ENCODE measurements around the gene EMC10. TPM values are rescaled to one million over a fixed set of nuclear protein-coding genes. Genes with fewer than 3 reads are reported as not detected.

EMC10 gene
- total and polyA plus RNA-seq, 12 donors: 39.4 to 216 (median 123) TPM

DNA sequence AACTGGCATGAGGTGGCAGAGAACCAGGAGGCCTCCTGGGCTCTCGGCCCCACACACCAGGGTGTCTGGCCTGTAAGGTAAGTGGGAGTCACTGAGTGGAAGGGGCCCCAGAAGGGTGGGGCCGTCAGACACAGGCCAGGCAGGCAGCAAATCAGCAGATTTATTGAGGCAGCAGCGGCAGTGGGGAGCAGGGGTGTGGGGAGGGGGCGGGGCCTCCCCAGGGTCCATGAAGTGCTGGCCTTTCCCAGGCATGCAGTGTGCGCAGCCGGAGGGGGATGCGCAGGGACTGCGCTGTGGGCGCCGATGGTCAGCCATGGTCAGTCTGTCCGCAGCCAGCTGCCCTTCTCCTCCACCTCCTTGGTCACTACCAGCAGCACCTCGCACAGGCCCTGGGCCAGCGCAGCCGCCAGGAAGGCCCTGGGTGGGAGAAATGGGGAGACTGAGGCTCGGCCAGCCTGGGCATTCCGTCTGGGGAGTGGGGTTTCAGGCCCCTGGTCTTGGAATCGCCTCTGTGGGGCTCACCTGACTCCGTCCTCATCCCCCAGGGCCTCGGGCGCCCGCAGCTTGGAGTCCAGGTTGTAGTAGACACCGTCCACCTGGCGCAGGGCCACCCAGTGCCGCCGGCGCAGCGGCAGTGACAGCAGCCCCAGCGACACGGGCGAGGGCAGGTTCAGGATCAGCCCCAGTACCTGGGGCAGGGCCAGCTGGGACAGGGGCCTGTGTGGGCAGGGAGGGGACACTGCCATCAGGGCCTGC lies 29.7 kb downstream of the EMC10 start:
- no peaks in the 10 kb centered on the region for H3K9me3 ChIP-seq (replicated peaks in 1 of 3)
- intact Hi-C loops (cut with DNase I): no loop called here
- DNase-seq: no peak
- H3K4me3 ChIP-seq: no peak overlapping the region
- peaks cover 8% of the 10 kb centered on the region in 2 donors for H3K4me1 ChIP-seq (replicated peaks in 1 of 2)
- no peaks in the 10 kb centered on the region for H3K27me3 ChIP-seq
- 90 to 95% (median 94%) methylated on average over 7 to 30 of the region's 30 CpGs for WGBS, 4 donors
- no peak for TF ChIP-seq POLR2A (IDR thresholded peaks at IDR 0.05)
- TF ChIP-seq, protein P1, sequence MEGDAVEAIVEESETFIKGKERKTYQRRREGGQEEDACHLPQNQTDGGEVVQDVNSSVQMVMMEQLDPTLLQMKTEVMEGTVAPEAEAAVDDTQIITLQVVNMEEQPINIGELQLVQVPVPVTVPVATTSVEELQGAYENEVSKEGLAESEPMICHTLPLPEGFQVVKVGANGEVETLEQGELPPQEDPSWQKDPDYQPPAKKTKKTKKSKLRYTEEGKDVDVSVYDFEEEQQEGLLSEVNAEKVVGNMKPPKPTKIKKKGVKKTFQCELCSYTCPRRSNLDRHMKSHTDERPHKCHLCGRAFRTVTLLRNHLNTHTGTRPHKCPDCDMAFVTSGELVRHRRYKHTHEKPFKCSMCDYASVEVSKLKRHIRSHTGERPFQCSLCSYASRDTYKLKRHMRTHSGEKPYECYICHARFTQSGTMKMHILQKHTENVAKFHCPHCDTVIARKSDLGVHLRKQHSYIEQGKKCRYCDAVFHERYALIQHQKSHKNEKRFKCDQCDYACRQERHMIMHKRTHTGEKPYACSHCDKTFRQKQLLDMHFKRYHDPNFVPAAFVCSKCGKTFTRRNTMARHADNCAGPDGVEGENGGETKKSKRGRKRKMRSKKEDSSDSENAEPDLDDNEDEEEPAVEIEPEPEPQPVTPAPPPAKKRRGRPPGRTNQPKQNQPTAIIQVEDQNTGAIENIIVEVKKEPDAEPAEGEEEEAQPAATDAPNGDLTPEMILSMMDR (IDR thresholded peaks at IDR 0.05): no peak
- H3K27ac ChIP-seq: no peak overlapping the region
- no peaks in the 10 kb centered on the region for H3K36me3 ChIP-seq (replicated peaks in 1 of 2)

DNA sequence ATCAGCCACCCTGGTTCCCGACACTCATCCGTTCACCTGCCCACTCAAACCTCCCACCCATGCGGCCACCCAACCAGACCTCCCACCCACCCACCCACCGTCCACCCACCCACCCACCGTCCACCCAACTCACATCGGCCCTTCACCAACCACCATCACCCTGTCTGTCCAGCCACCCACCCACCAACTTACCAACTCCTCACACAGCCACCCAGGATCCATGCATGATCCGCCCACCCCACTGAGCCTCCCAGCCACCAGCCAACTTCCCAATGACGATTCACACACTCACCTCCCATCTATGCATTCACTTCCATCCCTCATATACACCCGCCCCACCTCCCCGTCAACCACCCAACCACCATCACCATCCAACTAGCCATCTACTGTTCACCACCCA lies 30.4 kb downstream of the EMC10 start:
- DNase-seq: no peak
- H3K27me3 ChIP-seq: no peaks in the 10 kb centered on the region
- TF ChIP-seq, protein P1 (IDR thresholded peaks at IDR 0.05): no peak
- no peak for TF ChIP-seq POLR2A (IDR thresholded peaks at IDR 0.05)
- peaks cover 8% of the 10 kb centered on the region in 2 donors for H3K4me1 ChIP-seq (replicated peaks in 1 of 2)
- no peaks in the 10 kb centered on the region for H3K9me3 ChIP-seq (replicated peaks in 1 of 3)
- WGBS, 4 donors: 94 to 96% (median 95%) methylated on average over 6 to 10 of the region's 10 CpGs
- no peak overlapping the region for H3K4me3 ChIP-seq
- no peaks in the 10 kb centered on the region for H3K36me3 ChIP-seq (replicated peaks in 1 of 2)
- intact Hi-C loops (cut with DNase I): no loop called here
- H3K27ac ChIP-seq: no peak overlapping the region

DNA sequence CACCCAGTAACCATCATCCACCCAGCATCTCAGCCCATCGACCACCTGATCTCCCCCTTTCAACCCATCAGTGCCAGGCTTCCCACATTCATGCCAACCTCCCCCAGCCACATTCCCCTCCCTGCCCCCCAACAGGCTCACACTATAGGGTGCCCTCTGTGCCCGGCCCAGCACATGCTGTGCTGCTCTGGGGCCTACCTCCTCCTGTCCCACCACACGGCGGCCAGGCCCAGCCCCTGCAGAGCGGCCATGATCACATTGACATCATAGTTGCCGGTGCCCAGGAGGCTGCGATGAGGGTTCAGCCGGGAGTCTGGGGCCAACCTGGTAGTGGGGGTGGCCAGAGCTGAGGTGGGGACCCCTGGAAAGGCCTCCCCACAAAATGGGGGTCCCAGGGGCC lies 31.1 kb downstream of the EMC10 start:
- Histone ChIP-seq H3K36me3 (replicated peaks in 1 of 2) (no peaks in the 10 kb centered on the region), H3K9me3 (replicated peaks in 1 of 3) (no peaks in the 10 kb centered on the region), H3K4me1 (replicated peaks in 1 of 2) (peaks cover 8% of the 10 kb centered on the region in 2 donors), H3K27me3 (no peaks in the 10 kb centered on the region), H3K4me3 (no peak overlapping the region), H3K27ac (no peak overlapping the region)
- DNase-seq: no peak
- WGBS, 4 donors: 91 to 100% (median 94%) methylated on average over 2 to 8 of the region's 8 CpGs
- intact Hi-C loops (cut with DNase I): no loop called here
- no peak for TF ChIP-seq POLR2A (IDR thresholded peaks at IDR 0.05)
- TF ChIP-seq, protein P1 (IDR thresholded peaks at IDR 0.05): no peak

DNA sequence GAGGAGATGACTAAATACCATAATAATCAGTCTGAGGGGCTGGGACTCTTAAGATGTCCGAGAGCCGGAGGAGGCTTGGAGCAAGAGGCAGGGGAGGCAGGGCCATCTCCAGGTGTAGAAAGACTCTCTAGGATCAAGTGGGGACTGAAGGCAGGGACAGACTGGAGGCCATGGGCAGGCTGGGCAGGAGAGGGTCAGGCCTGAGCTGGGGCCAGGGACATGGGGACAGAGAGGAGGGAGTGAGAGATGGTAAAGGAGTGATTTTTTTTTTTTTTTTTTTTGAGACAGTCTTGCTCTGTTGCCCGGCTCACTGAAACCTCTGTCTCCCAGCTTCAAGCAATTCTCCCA lies 32.5 kb downstream of the EMC10 start:
- Histone ChIP-seq H3K4me3 (no peak overlapping the region), H3K36me3 (replicated peaks in 1 of 2) (no peaks in the 10 kb centered on the region), H3K27ac (no peak overlapping the region), H3K9me3 (replicated peaks in 1 of 3) (no peaks in the 10 kb centered on the region), H3K27me3 (no peaks in the 10 kb centered on the region), H3K4me1 (replicated peaks in 1 of 2) (peaks cover 8% of the 10 kb centered on the region in 2 donors)
- intact Hi-C loops (cut with DNase I): no loop called here
- 86 to 97% (median 89%) methylated on average over 3 of the region's 3 CpGs for WGBS, 4 donors
- no peak for TF ChIP-seq POLR2A (IDR thresholded peaks at IDR 0.05)
- TF ChIP-seq, protein P1 (IDR thresholded peaks at IDR 0.05): no peak
- no peak for DNase-seq

All from adrenal gland (tissue), 12 donors.